Heart left ventricle (tissue), 13 donors: Measurements from ENCODE around the gene HP.

ENCODE experiments used
- POLR2A ChIP-seq, 2 donors: fragments of 450-650 bp; IDR thresholded peaks; one replicate each; pipeline ENCODE4 v1.6.1; 2017; ENCODE audit warnings: antibody characterized with exemption in 2 of 2, mild to moderate bottlenecking in 2 of 2, moderate library complexity in 2 of 2
- TF ChIP-seq, protein P1 (sequence below), 12 donors: fragments of 200-600 bp; sonication (generic) in 4 of 12; IDR thresholded peaks; one replicate each; pipeline versions ENCODE4 v1.5.0 to v1.8.0; 2018 to 2022; ENCODE audit warnings: antibody characterized with exemption in 12 of 12, mild to moderate bottlenecking in 5 of 12
- donor health status: ischemic (EF 13 %, LVEDD 7.1; RV severe dilation, severe dysfunction).
- donor health status: DM: no; HTN: yes; CAD: no.
- donor health status: DM: no; HTN: no; CAD: no.
- donor health status: ischemic (EF 25% LVEDD 6.9; RV normal size, moderate dysfunction).
- donor health status: ischemic (EF 25% LVEDD 5.7; RV mildly dilated, moderate dysfunction).
- donor health status: ischemic (EF 35%, LVEDD 5.7; RV mildly dilated, moderate dysfunction).
- donor health status: nonischemic (EF 11% LVEDD 7.7; RV severe dilation, severe dysfunction).
- donor health status: DM: yes; HTN: yes; CAD: no.
- donor health status: PGD.
- donor health status: ischemic (EF 29% LVEDD 5.4; RV normal size, mild dysfunction).
- donor health status: nonischemic (EF 23%, LVEDD 6.1; RV moderate dilation, normal function).

DNA sequence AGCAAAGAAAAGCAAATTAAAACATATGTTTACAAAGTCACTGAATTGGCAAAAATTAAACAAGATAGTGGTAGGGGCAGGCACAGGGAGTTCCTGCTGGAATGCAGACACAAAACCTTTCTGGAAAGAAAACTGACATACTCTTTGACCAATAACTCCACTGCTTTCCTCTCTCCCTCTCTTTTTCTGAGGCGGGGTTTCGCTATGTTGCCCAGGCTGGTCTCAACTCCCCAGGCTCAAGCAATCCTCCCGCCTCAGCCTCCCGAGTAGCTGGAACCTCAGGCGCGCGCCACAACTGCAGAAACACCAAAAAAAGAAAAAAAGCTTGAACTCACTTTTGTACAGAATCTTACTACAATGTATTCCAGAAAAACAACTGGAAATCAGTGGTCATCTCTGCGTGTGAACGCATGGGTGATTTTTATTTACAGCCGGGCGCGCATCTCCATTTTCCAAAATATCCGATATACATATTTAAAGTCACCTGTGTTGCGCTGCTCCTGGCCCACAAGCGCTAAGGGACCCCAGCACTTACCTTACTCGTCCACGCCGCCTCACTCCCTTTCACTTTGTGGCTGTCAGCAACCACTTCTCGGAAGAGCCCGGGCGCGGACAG, 38.6 kb downstream of the HP start:
- TF ChIP-seq POLR2A (IDR thresholded peaks at IDR 0.05): no peak
- TF ChIP-seq, protein P1, sequence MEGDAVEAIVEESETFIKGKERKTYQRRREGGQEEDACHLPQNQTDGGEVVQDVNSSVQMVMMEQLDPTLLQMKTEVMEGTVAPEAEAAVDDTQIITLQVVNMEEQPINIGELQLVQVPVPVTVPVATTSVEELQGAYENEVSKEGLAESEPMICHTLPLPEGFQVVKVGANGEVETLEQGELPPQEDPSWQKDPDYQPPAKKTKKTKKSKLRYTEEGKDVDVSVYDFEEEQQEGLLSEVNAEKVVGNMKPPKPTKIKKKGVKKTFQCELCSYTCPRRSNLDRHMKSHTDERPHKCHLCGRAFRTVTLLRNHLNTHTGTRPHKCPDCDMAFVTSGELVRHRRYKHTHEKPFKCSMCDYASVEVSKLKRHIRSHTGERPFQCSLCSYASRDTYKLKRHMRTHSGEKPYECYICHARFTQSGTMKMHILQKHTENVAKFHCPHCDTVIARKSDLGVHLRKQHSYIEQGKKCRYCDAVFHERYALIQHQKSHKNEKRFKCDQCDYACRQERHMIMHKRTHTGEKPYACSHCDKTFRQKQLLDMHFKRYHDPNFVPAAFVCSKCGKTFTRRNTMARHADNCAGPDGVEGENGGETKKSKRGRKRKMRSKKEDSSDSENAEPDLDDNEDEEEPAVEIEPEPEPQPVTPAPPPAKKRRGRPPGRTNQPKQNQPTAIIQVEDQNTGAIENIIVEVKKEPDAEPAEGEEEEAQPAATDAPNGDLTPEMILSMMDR (IDR thresholded peaks at IDR 0.05): no peak
